H9 (cell line): ENCODE data around the gene XIRP2. TPM values are rescaled to one million over a fixed set of nuclear protein-coding genes. Genes with fewer than 3 reads are reported as not detected.

ENCODE experiments used
- DNase-seq: peaks from one replicate; pipeline ENCODE4 v3.0.0-alpha.2; 2017
- H2AFZ ChIP-seq: one replicate; pipeline ENCODE4 v1.6.1; 2013; ENCODE audit warnings: mild to moderate bottlenecking, low read length, control low read depth, moderate library complexity
- H2AK5ac ChIP-seq: 2 replicates; pipeline ENCODE4 v1.6.1; 2013; ENCODE audit warnings: low read length, control low read depth, mixed read lengths; ENCODE audit not compliant: insufficient read length
- H2BK120ac ChIP-seq: one replicate; pipeline ENCODE4 v1.6.1; 2013; ENCODE audit warnings: low read depth, mild to moderate bottlenecking, low read length, control low read depth, inconsistent platforms; ENCODE audit not compliant: poor library complexity, severe bottlenecking
- H2BK12ac ChIP-seq: 2 replicates; pipeline ENCODE4 v1.6.1; 2013; ENCODE audit warnings: low read length, control low read depth, mixed read lengths, low read depth; ENCODE audit not compliant: insufficient read length
- H2BK15ac ChIP-seq: 2 replicates; pipeline ENCODE4 v1.6.1; 2013; ENCODE audit warnings: low read depth, low read length, control low read depth
- H2BK20ac ChIP-seq: one replicate; pipeline ENCODE4 v1.6.1; 2013; ENCODE audit warnings: low read depth, mild to moderate bottlenecking, low read length, control low read depth, inconsistent platforms; ENCODE audit not compliant: poor library complexity, severe bottlenecking
- H2BK5ac ChIP-seq: 2 replicates; pipeline ENCODE4 v1.6.1; 2013; ENCODE audit warnings: low read length, control low read depth, mixed read lengths; ENCODE audit not compliant: insufficient read length
- H3K14ac ChIP-seq: 2 replicates; pipeline ENCODE4 v1.6.1; 2013; ENCODE audit warnings: low read length, control low read depth; ENCODE audit not compliant: insufficient read depth
- H3K18ac ChIP-seq: 2 replicates; pipeline ENCODE4 v1.6.1; 2013; ENCODE audit warnings: low read depth, mild to moderate bottlenecking, mixed read lengths, low read length, control low read depth; ENCODE audit not compliant: insufficient read length
- H3K23ac ChIP-seq: 2 replicates; pipeline ENCODE4 v1.6.1; 2013; ENCODE audit warnings: low read length, control low read depth, mixed read lengths, low read depth; ENCODE audit not compliant: insufficient read length
- H3K23me2 ChIP-seq: 2 replicates; pipeline ENCODE4 v1.6.1; 2013; ENCODE audit warnings: low read depth, mild to moderate bottlenecking, mixed read lengths, low read length, control low read depth; ENCODE audit not compliant: insufficient read length, poor library complexity, severe bottlenecking
- H3K27ac ChIP-seq: 2 replicates; pipeline ENCODE4 v1.5.1; 2013; ENCODE audit warnings: low read length, control low read depth, mixed read lengths, low read depth; ENCODE audit not compliant: insufficient read length
- H3K27me3 ChIP-seq: 2 replicates; pipeline ENCODE4 v1.6.1; 2013; ENCODE audit warnings: low read length, control low read depth, inconsistent platforms; ENCODE audit not compliant: insufficient read depth
- H3K4ac ChIP-seq: 2 replicates; pipeline ENCODE4 v1.6.1; 2013; ENCODE audit warnings: low read depth, mild to moderate bottlenecking, control low read depth, inconsistent platforms, low read length, moderate library complexity
- H3K4me1 ChIP-seq: 2 replicates; pipeline ENCODE4 v1.6.1; 2013; ENCODE audit warnings: low read length, control low read depth, inconsistent platforms; ENCODE audit not compliant: insufficient read depth
- H3K4me2 ChIP-seq: 2 replicates; pipeline ENCODE4 v1.6.1; 2013; ENCODE audit warnings: low read length, control low read depth, mixed read lengths; ENCODE audit not compliant: insufficient read length, insufficient read depth
- H3K56ac ChIP-seq: 2 replicates; pipeline ENCODE4 v1.6.1; 2013; ENCODE audit warnings: low read depth, mild to moderate bottlenecking, mixed read lengths, low read length, control low read depth; ENCODE audit not compliant: insufficient read length
- H3K79me1 ChIP-seq: 2 replicates; pipeline ENCODE4 v1.6.1; 2013; ENCODE audit warnings: low read depth, mild to moderate bottlenecking, moderate library complexity, low read length, control low read depth, inconsistent platforms; ENCODE audit not compliant: insufficient read depth, poor library complexity, severe bottlenecking
- H3K79me2 ChIP-seq: 2 replicates; pipeline ENCODE4 v1.6.1; 2013; ENCODE audit warnings: low read length, control low read depth, inconsistent platforms; ENCODE audit not compliant: insufficient read depth
- H3K9ac ChIP-seq: 2 replicates; pipeline ENCODE4 v1.6.1; 2013; ENCODE audit warnings: low read length, control low read depth, mixed read lengths; ENCODE audit not compliant: insufficient read length; ENCODE audit errors: extremely low read depth
- H3K9me3 ChIP-seq: one replicate; pipeline ENCODE4 v1.6.1; 2013; ENCODE audit warnings: low read depth, low read length, inconsistent platforms; ENCODE audit not compliant: control insufficient read depth
- H3T11ph ChIP-seq: one replicate; pipeline ENCODE4 v1.6.1; 2013; ENCODE audit warnings: mild to moderate bottlenecking, low read length, control low read depth, inconsistent platforms
- H4K20me1 ChIP-seq: one replicate; pipeline ENCODE4 v1.6.1; 2013; ENCODE audit not compliant: control insufficient read depth, insufficient read length, insufficient read depth
- H4K5ac ChIP-seq: 2 replicates; pipeline ENCODE4 v1.6.1; 2013; ENCODE audit warnings: low read depth, mild to moderate bottlenecking, mixed read lengths, low read length, control low read depth; ENCODE audit not compliant: insufficient read length
- H4K8ac ChIP-seq: replicated peaks from 2 replicates; pipeline ENCODE4 v1.6.1; 2013; ENCODE audit warnings: low read length, control low read depth, mixed read lengths, low read depth; ENCODE audit not compliant: insufficient read length
- H4K91ac ChIP-seq: 2 replicates; pipeline ENCODE4 v1.6.1; 2013; ENCODE audit warnings: low read depth, mild to moderate bottlenecking, moderate library complexity, mixed read lengths, low read length, control low read depth; ENCODE audit not compliant: insufficient read length
- H3K27ac Mint-ChIP-seq, 3 experiments: 2 replicates in 2 of 3; 3 replicates in 1 of 3; pipeline ENCODE4 v1.8.0; 2020 to 2021; ENCODE audit warnings: mixed read lengths in 3 of 3, mild to moderate bottlenecking in 1 of 3, moderate library complexity in 1 of 3
- H3K27me3 Mint-ChIP-seq: 2 replicates; pipeline ENCODE4 v1.8.0; 2021; ENCODE audit warnings: low read depth, mild to moderate bottlenecking, moderate library complexity, mixed read lengths
- H3K36me3 Mint-ChIP-seq, 3 experiments: 2 replicates in 2 of 3; 3 replicates in 1 of 3; pipeline ENCODE4 v1.8.0; 2020 to 2021; ENCODE audit warnings: low read depth in 3 of 3, mixed read lengths in 3 of 3; ENCODE audit not compliant: insufficient read depth in 1 of 3
- H3K4me1 Mint-ChIP-seq, 2 experiments: 2 replicates each; pipeline ENCODE4 v1.8.0; 2020; ENCODE audit warnings: mixed read lengths in 2 of 2
- H3K4me3 Mint-ChIP-seq, 2 experiments: 2 replicates in 1 of 2; 3 replicates in 1 of 2; pipeline ENCODE4 v1.8.0; 2020 to 2021; ENCODE audit warnings: mild to moderate bottlenecking in 2 of 2, mixed read lengths in 2 of 2, moderate library complexity in 1 of 2
- H3K9me3 Mint-ChIP-seq, 2 experiments: 2 replicates in 1 of 2; 3 replicates in 1 of 2; pipeline ENCODE4 v1.8.0; 2020; ENCODE audit warnings: mild to moderate bottlenecking in 2 of 2, mixed read lengths in 2 of 2, moderate library complexity in 1 of 2
- CTCF ChIP-seq: fragments of 200-600 bp; sonication (generic); conservative IDR thresholded peaks from 3 replicates; pipeline ENCODE4 v1.8.0; 2021; ENCODE audit warnings: antibody characterized with exemption, mild to moderate bottlenecking
- WGBS: extraction: QIAGEN DNeasy Blood & Tissue Kit; methylation state at CpG from one replicate; pipeline ENCODE4 v1.1.7; 2013; ENCODE audit warnings: missing lambda C conversion rate, low lambda C conversion rate, mixed read lengths; ENCODE audit not compliant: insufficient read length; ENCODE audit errors: extremely low coverage; 5-methylcytosine and 5-hydroxymethylcytosine counted together
- total RNA-seq: library from RNA; stranded (reverse); gene quantifications from 2 replicates; pipeline ENCODE4 v1.2.1, GENCODE V29; 2021

Gene XIRP2
- total RNA-seq, 1 experiment from 2014 or later: 0.07 TPM

GRCh38 chr2:167057446-167057845 is 169.2 kb downstream of the XIRP2 start:
- Histone ChIP-seq H3K4ac (no peak overlapping the region), H2BK120ac (no peak overlapping the region), H3K79me1 (no peaks in the 10 kb centered on the region), H2AFZ (no peak overlapping the region), H3K9me3 (no peaks in the 10 kb centered on the region), H2BK15ac (no peak overlapping the region), H3K23ac (no peak overlapping the region), H3K14ac (no peak overlapping the region), H4K91ac (no peak overlapping the region), H3K27ac (no peak overlapping the region), H3K4me2 (no peak overlapping the region), H3K18ac (no peak overlapping the region), H2BK5ac (no peak overlapping the region), H2AK5ac (no peak overlapping the region), H4K5ac (no peak overlapping the region), H4K8ac (no peak overlapping the region), H2BK12ac (no peak overlapping the region), H3T11ph (no peak overlapping the region), H2BK20ac (no peak overlapping the region), H3K27me3 (no peaks in the 10 kb centered on the region), H3K4me1 (no peaks in the 10 kb centered on the region), H3K9ac (no peak overlapping the region), H3K23me2 (no peaks in the 10 kb centered on the region), H4K20me1 (no peaks in the 10 kb centered on the region), H3K79me2 (no peaks in the 10 kb centered on the region), H3K56ac (no peak overlapping the region)
- no peaks in the 10 kb centered on the region for H3K36me3 Mint-ChIP-seq
- H3K27me3 Mint-ChIP-seq: no peaks in the 10 kb centered on the region
- no peak for TF ChIP-seq CTCF
- H3K4me1 Mint-ChIP-seq: no peaks in the 10 kb centered on the region
- no peak for DNase-seq
- no CpG with 5 or more reads among the region's 4 CpGs for WGBS
- no peak overlapping the region for H3K4me3 Mint-ChIP-seq
- H3K9me3 Mint-ChIP-seq: no peaks in the 10 kb centered on the region
- H3K27ac Mint-ChIP-seq: no peak overlapping the region
